Measurements from ENCODE around the gene PPARGC1A.

Gene PPARGC1A

DNA sequence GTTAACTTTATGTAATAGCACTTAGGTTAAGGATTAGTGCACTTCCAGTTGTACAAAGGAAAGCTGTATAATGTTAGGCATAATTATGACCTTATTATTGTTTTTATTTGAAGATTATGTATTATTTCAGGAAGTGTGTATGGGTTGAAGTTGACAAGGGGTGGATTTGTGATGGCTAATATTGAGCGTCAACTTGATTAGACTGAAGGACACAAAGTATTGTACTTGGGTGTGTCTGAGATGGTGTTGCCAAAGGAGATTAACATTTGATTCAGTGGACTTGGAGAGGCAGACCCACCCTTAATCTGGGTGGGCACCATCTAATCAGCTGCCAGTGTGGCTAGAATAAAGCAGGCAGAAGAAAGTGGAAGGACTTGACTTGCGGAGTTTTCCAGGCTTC is 127.3 kb downstream of the PPARGC1A start:
- Mint-ChIP-seq H3K9me3 (ENCODE audit: low read depth) (peaks cover 6% of the 10 kb centered on the region), H3K27me3 (no peaks in the 10 kb centered on the region), H3K36me3 (no peaks in the 10 kb centered on the region), H3K27ac (no peak overlapping the region), H3K4me1 (ENCODE audit: low read depth) (no peaks in the 10 kb centered on the region), H3K4me3 (no peak overlapping the region)

DNA sequence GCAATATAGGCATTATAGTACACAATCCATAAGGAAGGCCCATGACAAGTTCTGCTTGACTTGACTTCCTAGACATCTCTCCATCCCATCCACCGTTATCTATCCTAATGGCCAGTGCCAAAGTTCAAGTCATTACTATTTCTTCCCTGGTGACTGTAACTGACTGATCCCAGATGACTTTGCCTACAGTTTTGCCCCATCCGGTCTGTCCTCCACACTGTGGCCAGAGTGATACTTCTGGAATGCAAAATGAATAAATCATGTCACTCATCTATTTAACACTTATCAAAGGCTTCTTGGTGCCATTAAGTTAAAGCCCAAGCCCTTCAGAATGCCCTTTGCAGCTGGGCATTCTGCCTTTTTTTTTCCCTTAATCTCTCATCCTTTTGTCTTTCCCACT is 130.8 kb downstream of the PPARGC1A start:
- no peak overlapping the region for H3K4me3 Mint-ChIP-seq
- no peaks in the 10 kb centered on the region for H3K4me1 Mint-ChIP-seq (ENCODE audit: low read depth)
- no peaks in the 10 kb centered on the region for H3K36me3 Mint-ChIP-seq
- H3K27me3 Mint-ChIP-seq = no peaks in the 10 kb centered on the region
- no peak overlapping the region for H3K27ac Mint-ChIP-seq
- peaks cover 6% of the 10 kb centered on the region for H3K9me3 Mint-ChIP-seq (ENCODE audit: low read depth)

DNA sequence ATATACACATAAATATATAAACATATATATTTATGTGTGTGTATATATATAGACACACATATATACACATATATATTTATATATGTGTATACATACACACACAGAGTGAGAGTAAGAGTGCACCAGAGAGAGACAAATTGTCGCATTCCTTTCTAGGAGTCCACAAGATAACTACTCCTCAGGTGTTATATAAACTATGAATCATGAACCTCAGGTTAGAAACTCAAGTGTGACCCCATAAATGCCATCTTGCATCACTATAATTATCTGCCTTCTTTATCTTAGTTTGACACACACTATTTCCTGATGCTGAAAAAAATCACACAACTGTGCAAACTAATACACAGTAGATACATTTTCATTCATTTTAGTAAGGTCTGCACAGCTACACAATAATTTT is 135.2 kb downstream of the PPARGC1A start:
- Mint-ChIP-seq H3K27ac (no peak overlapping the region), H3K4me1 (ENCODE audit: low read depth) (no peaks in the 10 kb centered on the region), H3K4me3 (no peak overlapping the region), H3K36me3 (no peaks in the 10 kb centered on the region), H3K27me3 (no peaks in the 10 kb centered on the region), H3K9me3 (ENCODE audit: low read depth) (peaks cover 6% of the 10 kb centered on the region)

DNA sequence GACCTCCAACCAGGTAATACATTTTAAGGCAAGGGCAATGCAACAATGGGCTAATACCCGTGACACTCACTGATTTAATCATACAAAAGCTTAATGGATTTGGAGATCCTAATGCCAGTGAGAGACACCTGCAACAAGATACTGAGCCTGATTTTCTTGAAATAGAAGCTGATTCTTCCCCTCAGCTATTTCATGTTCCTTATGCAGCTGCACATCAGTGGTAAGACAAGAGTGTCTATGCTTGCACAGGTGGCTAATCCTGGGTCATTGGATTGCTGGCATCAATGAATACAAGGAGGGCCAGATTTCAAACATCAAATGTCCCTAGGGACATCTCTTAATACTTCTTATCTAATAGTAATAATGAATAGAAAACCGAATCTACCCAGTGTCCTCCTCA is 139.7 kb downstream of the PPARGC1A start:
- Mint-ChIP-seq H3K36me3 (no peaks in the 10 kb centered on the region), H3K4me3 (no peak overlapping the region), H3K9me3 (ENCODE audit: low read depth) (no peaks in the 10 kb centered on the region)

DNA sequence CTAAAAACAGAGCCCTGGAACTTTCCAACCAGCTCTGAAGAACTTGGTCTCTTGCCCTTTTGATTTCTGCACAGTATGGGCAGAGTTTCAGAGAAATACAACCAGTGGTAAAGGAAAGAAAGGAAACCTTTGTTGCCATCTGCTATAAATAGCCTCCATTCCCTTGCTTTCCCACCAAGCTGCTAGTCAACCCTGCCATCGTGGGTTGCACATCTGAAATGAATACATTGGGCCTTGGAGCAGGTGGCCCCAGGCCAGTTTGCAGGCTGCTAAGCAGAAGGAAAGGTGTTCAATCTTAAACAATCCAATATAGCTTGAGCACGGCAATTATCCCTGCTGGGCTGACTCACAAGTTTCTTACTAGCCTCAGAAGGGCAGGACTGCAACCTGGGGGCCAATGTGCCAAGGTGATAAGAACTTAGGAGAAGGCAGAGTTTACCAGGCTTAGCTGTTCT is 142.5 kb downstream of the PPARGC1A start:
- Mint-ChIP-seq H3K36me3 (no peaks in the 10 kb centered on the region), H3K4me3 (no peak overlapping the region), H3K27me3 (no peaks in the 10 kb centered on the region), H3K27ac (no peak overlapping the region), H3K9me3 (ENCODE audit: low read depth) (no peaks in the 10 kb centered on the region), H3K4me1 (ENCODE audit: low read depth) (no peaks in the 10 kb centered on the region)

More for the DNA sequence above, 139.7 kb downstream of the PPARGC1A start:
- Mint-ChIP-seq H3K27me3 (no peaks in the 10 kb centered on the region), H3K4me1 (ENCODE audit: low read depth) (no peaks in the 10 kb centered on the region), H3K27ac (no peak overlapping the region)

DNA sequence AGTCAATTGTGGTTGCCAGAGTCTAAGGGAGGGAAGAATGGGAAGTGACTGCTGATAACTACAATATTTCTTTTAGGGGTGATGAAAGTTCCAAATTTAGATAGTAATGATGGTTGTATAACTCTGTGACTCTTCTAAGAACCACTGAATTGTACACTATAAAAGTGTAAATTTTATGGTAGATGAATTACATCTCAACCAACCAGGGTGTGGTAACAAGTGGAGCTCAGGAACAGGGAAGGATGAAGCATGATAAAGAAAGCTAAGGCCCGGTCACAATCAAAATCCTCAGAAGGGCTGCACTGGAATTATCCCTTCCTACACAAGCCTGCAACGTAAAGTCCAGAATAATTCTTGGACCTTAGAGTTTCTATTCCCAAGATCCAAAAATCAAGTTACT is 143.2 kb downstream of the PPARGC1A start:
- no peaks in the 10 kb centered on the region for H3K36me3 Mint-ChIP-seq
- H3K27ac Mint-ChIP-seq = no peak overlapping the region
- H3K4me1 Mint-ChIP-seq (ENCODE audit: low read depth) = no peaks in the 10 kb centered on the region
- no peaks in the 10 kb centered on the region for H3K27me3 Mint-ChIP-seq
- no peaks in the 10 kb centered on the region for H3K9me3 Mint-ChIP-seq (ENCODE audit: low read depth)
- H3K4me3 Mint-ChIP-seq = no peak overlapping the region

DNA sequence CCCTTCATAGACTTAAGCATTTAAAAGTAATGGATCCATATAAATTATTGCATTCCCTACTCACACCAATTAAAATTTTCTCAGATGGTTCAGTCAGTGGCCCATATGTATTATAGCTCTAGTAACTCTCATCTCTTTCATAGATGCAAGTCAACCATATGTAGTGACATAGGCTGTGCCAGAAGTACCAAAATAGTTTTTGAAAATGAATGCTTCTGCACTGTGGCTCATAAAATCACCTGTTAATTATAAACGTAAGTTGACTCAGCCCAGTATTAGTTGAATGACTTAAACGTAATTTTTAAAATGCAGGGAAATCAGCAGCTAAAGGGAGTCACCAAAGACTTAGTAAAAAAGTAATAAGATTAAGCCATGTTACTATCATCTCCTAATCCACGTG is 143.8 kb downstream of the PPARGC1A start:
- Mint-ChIP-seq H3K4me3 (no peak overlapping the region), H3K9me3 (ENCODE audit: low read depth) (no peaks in the 10 kb centered on the region), H3K27ac (no peak overlapping the region), H3K36me3 (no peaks in the 10 kb centered on the region), H3K27me3 (no peaks in the 10 kb centered on the region), H3K4me1 (ENCODE audit: low read depth) (no peaks in the 10 kb centered on the region)

DNA sequence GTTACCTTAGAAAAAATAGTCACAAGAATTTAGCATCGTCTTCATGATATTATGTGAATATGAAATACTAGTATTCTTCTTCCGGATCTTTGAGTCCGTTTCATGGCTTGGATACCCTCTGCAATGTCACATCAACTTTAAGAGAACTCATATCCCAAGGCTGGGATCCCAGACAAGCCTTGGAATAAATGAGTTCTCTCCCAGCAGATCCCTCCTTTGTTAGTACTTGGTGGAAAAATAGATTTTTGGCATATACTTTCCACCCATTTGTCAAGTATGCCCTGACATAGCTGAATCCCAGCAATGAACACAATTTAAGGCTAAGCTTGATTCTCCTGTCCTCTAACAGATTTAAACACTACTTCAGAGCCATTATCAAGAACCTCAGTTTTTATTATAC is 144.5 kb downstream of the PPARGC1A start:
- H3K27ac Mint-ChIP-seq = no peak overlapping the region
- H3K4me3 Mint-ChIP-seq = no peak overlapping the region
- no peaks in the 10 kb centered on the region for H3K27me3 Mint-ChIP-seq
- H3K9me3 Mint-ChIP-seq (ENCODE audit: low read depth) = no peaks in the 10 kb centered on the region
- H3K4me1 Mint-ChIP-seq (ENCODE audit: low read depth) = no peaks in the 10 kb centered on the region
- H3K36me3 Mint-ChIP-seq = no peaks in the 10 kb centered on the region

All from activated naive CD8-positive, alpha-beta T cell (primary cell).